HEK293 (cell line): ENCODE results near the gene IMP3.
A peak's percentile ranks its signal among the peaks of the same experiment; 100 is the strongest.

Source experiments
- MYNN ChIP-seq: fragments of 450-650 bp; formaldehyde crosslinking; IDR thresholded peaks from 2 replicates; pipeline ENCODE4 v1.5.1; 2016; ENCODE audit warnings: missing biosample characterization, missing genetic modification characterization, borderline replicate concordance
- PRDM1 ChIP-seq: fragments of 450-650 bp; formaldehyde crosslinking; IDR thresholded peaks from 2 replicates; pipeline ENCODE4; 2016; ENCODE audit warnings: missing biosample characterization, missing genetic modification characterization
- TF ChIP-seq, protein P1 (sequence below): fragments of 450-650 bp; formaldehyde crosslinking; IDR thresholded peaks from 2 replicates; pipeline ENCODE4 v1.5.1; 2016; ENCODE audit warnings: missing biosample characterization, missing genetic modification characterization

GRCh38 chr15:75684648-75685047, 44.6 kb upstream of the IMP3 start:
- no peak for TF ChIP-seq MYNN (tag by site-specific recombination)
- TF ChIP-seq, protein P1, sequence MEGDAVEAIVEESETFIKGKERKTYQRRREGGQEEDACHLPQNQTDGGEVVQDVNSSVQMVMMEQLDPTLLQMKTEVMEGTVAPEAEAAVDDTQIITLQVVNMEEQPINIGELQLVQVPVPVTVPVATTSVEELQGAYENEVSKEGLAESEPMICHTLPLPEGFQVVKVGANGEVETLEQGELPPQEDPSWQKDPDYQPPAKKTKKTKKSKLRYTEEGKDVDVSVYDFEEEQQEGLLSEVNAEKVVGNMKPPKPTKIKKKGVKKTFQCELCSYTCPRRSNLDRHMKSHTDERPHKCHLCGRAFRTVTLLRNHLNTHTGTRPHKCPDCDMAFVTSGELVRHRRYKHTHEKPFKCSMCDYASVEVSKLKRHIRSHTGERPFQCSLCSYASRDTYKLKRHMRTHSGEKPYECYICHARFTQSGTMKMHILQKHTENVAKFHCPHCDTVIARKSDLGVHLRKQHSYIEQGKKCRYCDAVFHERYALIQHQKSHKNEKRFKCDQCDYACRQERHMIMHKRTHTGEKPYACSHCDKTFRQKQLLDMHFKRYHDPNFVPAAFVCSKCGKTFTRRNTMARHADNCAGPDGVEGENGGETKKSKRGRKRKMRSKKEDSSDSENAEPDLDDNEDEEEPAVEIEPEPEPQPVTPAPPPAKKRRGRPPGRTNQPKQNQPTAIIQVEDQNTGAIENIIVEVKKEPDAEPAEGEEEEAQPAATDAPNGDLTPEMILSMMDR (tag by site-specific recombination) = peak; percentile 46; the same call in 1 of the 2 replicates
- TF ChIP-seq PRDM1 = no peak
